GM19372 (cell line): ENCODE results near the gene IL36G.
"Not testable (repeated sequence)": the region's sequence is repeated elsewhere in the genome, so short reads cannot be mapped to it uniquely, and the experiment has no call there.

Source experiments
- ATAC-seq: cut with Tn5 transposase; IDR thresholded peaks from one replicate; pipeline ENCODE4 v1.9.1; 2021; ENCODE audit warnings: mild to moderate bottlenecking, low read depth, moderate library complexity; ENCODE audit not compliant: unreplicated experiment

IL36G gene

GRCh38 chr2:112977559-112978056 is at the start of gene IL36G:
TSS of gene IL36G (plus strand) at chr2:112978006. CDS start at chr2:112978639, 633 bp downstream.
- ATAC-seq: no peak

GRCh38 chr2:112933261-112933660 is 44.5 kb upstream of the IL36G start:
- ATAC-seq: no peak

DNA sequence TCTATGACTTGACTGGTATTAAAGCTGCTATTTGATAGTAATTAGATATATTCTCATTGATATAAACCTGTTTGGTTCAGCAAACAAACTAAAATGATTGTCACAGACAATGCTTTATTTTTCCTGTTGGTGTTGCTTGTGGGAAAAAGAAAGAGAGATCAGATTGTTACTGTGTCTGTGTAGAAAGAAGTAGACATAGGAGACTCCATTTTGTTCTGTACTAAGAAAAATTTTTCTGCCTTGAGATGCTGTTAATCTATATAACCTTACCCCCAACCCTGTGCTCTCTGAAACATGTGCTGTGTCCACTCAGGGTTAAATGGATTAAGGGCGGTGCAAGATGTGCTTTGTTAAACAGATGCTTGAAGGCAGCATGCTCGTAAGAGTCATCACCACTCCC is 43.7 kb upstream of the IL36G start:
- not testable (repeated sequence) for ATAC-seq

DNA sequence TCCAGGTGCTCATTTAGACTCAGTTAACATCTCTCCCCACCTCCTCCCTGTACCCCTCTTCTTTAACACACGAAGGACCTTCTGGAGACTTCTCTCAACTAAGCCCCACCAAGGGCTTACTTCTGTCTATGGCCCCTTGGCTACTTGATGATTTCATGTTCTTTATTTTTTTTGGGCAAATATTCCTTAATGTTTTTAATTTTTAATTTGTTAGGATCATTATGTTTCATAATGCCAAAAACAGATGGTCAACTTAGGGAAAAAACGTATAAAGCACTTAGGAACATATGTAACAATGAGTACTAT is 40.9 kb upstream of the IL36G start:
- no peak for ATAC-seq

DNA sequence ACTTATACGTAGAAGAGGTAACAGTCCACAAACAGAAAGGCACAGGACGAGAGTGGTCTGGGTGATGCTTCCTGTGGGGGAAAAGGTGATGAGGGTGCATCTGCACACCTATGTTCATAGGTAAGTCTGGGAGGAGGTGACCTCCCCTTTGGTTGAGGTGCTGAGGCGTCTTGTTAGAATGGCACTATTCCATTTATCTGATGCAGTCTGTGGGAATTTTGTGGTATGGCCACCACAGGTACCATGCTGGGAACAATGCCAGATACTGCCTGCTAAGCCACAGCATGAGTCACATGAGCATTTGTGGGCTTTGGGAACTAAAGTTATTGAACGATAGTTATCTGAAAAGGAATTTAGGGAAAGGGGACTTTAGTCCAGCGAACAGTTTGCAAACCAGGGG is 38.9 kb upstream of the IL36G start:
- ATAC-seq: no peak

- ATAC-seq: no peak
Observed at GRCh38 chr2:112939425-112939824, 38.4 kb upstream of the IL36G start.

- no peak for ATAC-seq
Observed at GRCh38 chr2:112940859-112941625, 36.8 kb upstream of the IL36G start.

DNA sequence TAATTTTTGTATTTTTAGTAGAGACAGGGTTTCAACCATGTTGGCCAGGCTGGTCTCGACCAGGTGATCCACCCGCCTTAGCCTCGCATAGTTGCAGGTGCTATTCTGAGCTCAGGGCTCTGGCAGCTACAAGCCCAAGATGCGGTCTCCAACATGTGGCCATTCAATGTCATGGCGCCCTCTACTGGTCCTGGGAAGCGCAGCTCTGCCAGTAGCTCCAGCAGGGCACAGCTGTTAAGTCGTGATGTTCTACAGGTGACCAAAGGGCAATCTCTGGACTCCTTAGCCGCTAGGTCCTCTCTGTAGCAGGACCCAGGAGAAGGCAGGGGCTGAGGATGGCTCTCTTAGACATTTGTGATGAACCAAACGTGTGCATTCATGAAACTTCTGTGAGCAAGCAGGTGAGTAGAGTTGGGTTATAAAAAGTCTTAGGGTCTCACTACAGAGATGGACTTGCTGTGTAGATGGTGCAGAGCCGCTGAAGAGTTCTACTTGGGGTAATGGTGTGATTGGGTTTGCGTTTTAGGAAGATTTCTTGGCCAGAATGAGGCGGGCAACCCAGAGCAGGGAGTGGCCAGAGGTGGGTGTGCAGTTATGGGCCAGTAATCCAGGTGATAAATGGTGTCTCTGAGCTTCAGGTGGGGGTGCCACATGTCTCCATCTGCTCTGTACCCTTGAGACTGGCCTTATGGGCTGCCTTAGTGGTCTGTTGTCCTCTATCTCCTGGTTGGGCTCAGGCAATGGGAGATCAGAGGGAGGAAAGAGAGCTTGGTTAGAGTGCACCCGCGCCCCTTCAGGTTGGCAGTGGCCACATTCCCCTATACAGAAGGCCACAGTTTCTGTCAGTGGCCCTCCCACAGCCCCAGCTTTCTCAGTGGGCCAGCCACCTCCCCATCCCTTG is 35.8 kb upstream of the IL36G start:
- peak; percentile 74 for ATAC-seq

DNA sequence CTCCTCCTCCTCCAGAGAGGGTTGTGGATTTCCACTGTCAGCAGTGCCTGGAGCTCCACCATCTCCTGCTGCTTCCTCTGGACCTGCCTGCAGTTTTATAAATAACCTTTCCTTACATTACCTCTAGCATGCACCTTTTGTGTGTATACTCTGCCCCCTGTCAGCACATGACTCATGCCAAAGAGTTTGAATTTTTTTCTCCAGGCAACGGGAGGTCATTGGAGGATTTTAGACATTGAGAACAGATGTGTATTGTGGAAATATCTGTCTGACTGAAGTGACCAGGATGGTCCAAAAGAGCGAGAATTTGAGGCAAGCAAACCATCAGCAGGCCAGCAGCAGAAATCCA is 35.2 kb upstream of the IL36G start:
- ATAC-seq: no peak

DNA sequence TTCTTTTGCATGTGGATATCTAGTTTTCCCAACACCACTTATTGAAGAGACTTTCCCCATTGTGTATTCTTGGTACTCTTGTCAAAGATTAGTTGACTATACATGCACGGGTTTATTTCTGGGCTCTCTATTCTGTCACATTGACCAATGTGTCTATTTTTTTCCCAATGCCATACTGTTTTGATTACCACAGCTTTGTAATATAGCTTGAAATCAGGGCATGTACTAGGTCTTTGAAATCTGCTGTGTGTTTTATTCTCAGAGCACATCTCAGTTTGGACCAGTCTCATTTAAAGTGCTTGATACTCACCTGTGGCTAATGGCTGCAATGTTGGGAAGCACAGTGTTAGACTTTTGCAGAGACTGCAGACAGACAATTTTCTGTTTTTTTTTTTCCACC is 32.8 kb upstream of the IL36G start:
- no peak for ATAC-seq

- no peak for ATAC-seq
Observed at GRCh38 chr2:112946086-112946485, 31.7 kb upstream of the IL36G start.

- ATAC-seq: no peak
Observed at GRCh38 chr2:112947374-112947773, 30.4 kb upstream of the IL36G start.

- no peak for ATAC-seq
Observed at GRCh38 chr2:112949456-112949855, 28.4 kb upstream of the IL36G start.

DNA sequence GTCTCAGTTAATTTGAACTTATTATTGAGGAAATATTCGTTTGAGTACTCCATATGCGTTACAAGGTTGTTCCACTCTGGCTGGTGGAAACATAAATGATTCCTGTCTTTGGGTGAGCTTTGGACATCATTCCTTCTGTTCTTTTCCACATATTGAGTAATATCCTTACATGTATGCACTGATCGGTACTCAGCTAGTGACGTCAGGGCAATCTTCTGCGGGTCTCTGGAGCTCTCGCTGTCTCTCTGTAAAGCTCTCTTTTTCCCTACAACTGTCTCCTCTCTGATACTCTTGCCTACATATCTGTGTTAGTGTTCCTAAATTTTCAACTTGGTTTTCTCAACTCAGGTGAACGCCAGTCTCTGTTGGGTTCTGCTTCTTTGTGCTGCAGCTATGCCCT is 23.4 kb upstream of the IL36G start:
- ATAC-seq: no peak

- no peak for ATAC-seq
Observed at GRCh38 chr2:112957511-112957910, 20.3 kb upstream of the IL36G start.

GRCh38 chr2:112958428-112959108 is 19.2 kb upstream of the IL36G start:
- ATAC-seq: no peak

DNA sequence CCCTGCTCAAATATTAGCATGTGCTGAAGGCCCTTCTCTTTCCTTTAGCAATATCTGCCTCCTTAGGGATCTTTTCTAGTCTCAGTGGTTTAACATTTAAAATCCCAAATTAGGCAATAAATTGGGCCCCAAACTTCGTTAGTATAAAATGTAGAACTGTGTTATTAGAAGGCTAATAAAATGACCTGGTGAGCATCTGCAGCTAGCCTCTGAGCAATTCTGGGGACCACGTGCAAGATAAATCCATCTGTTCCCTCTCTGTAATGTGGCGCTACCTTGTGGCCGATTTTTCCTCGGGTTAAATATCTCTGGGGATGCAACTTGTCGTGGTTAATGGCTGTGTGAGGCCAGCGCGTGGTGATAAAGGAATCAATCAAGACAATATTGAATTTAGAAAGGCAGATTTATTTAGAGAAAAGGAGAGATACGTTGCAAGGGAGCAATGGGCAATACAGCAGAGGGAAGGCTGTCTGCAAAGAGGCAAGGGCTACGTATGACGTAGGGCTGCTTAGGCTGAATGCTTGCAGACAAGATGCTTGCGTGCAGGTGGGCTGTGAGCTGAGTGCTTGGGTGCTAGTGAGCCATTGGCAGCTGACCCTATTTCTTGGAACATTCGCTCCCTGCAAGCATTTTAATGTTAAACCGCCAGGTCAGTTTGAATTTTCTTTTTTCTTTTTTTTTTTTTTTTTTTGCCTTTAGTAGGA is 18.5 kb upstream of the IL36G start:
- no peak for ATAC-seq

DNA sequence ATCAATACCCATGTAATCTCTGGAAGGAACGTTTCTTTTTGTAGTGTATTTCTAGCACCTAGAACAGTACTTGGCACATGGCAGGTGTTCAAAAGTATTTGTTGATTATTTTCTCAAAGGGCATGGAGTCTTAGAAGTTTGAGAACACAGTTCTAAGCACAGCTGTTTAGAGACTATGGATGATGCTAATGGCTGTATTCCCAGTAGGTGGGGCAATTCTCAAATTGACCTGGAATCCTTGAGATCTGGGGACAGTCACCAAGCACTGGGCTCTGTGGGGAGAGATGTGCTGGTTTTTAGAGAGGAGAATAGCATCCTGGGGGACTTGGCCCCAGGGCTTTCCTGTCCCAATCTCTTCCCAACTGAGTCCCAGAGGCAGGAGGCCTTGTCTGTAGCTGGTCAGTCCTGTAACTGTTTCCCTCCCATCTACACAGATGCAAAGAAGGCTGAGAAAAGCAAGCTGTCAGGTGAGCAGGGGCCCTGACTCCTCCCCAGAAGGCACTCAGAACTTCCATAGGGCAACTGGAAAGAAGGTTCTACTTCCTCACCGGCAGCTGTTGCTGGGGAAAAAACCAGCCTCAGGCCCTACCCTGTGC is 17.5 kb upstream of the IL36G start:
- no peak for ATAC-seq

DNA sequence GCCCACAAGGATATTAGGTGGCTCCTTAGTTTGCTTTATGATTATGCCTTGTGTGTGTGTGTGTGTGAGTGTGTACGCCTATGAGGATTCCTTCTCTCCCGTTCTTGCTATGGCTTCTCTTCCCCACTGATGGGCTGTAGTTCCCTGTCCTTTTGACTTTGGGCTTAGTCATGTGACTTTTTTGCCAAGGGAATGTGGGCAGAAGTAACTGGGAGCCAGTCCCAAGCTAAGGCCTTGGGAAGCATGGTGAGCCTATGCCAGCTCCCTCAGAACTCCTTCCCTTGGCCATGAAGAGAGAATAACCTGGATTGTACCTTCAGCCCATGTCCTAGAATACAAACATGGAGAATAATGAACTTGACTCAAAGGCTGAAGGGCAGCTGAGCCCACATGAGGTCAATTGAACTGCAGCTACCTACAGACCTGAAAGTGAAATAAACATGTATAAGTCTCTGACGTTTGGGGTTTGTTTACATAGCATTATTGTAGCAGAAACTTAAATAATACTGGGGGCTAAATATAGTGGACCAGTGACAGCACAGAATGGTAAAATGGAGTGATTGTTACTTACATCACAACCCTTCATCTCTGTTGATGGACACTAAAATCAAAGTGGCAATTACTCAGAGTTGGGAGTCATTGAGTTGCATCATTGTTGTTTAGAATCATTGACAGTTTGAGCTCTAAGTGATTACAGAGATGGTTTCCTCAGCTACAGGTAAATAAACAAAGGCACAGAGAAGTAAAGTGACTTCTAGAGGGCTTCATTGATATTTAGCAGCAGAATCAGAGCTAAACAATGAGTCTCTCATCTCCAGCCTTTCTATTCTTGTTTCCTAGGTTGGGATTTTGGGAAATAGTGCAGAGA is 15.3 kb upstream of the IL36G start:
- ATAC-seq: no peak
